ENCODE measurements around the gene VRK2.

The VRK2 gene

GRCh38 chr2:58044145-58044544 is 2.5 kb upstream of the VRK2 start:
- TF ChIP-seq GATA3 (IDR thresholded peaks at IDR 0.05; ENCODE audit: low read depth, low read length), result no peak
- no peak for TF ChIP-seq GATA2 (IDR thresholded peaks at IDR 0.05; ENCODE audit: low read depth, low read length)

- TF ChIP-seq GATA3 (IDR thresholded peaks at IDR 0.05; ENCODE audit: low read depth, low read length) (no peak), GATA2 (IDR thresholded peaks at IDR 0.05; ENCODE audit: low read depth, low read length) (no peak)
These were observed 849 bp upstream of the VRK2 start for GRCh38 chr2:58045580-58046334.

- TF ChIP-seq GATA3 (IDR thresholded peaks at IDR 0.05; ENCODE audit: low read depth, low read length), result no peak
- no peak for TF ChIP-seq GATA2 (IDR thresholded peaks at IDR 0.05; ENCODE audit: low read depth, low read length)
These were observed 346 bp upstream of the VRK2 start for GRCh38 chr2:58046335-58046584.

- TF ChIP-seq GATA2 (IDR thresholded peaks at IDR 0.05; ENCODE audit: low read depth, low read length) (no peak), GATA3 (IDR thresholded peaks at IDR 0.05; ENCODE audit: low read depth, low read length) (no peak)
These were observed 848 bp downstream of the VRK2 start for GRCh38 chr2:58047373-58047935.

- TF ChIP-seq GATA3 (IDR thresholded peaks at IDR 0.05; ENCODE audit: low read depth, low read length) (no peak), GATA2 (IDR thresholded peaks at IDR 0.05; ENCODE audit: low read depth, low read length) (no peak)
These were observed 1.4 kb downstream of the VRK2 start for GRCh38 chr2:58047961-58048360.

- TF ChIP-seq GATA3 (IDR thresholded peaks at IDR 0.05; ENCODE audit: low read depth, low read length) (no peak), GATA2 (IDR thresholded peaks at IDR 0.05; ENCODE audit: low read depth, low read length) (no peak)
These were observed 4.8 kb downstream of the VRK2 start for GRCh38 chr2:58051445-58051844.

GRCh38 chr2:58052978-58053377 is 6.4 kb downstream of the VRK2 start:
- TF ChIP-seq GATA2 (IDR thresholded peaks at IDR 0.05; ENCODE audit: low read depth, low read length) (no peak), GATA3 (IDR thresholded peaks at IDR 0.05; ENCODE audit: low read depth, low read length) (no peak)

- TF ChIP-seq GATA2 (IDR thresholded peaks at IDR 0.05; ENCODE audit: low read depth, low read length) (no peak), GATA3 (IDR thresholded peaks at IDR 0.05; ENCODE audit: low read depth, low read length) (no peak)
These were observed 7.7 kb downstream of the VRK2 start for GRCh38 chr2:58054264-58054663.

GRCh38 chr2:58055033-58055786 is 8.6 kb downstream of the VRK2 start:
- no peak for TF ChIP-seq GATA3 (IDR thresholded peaks at IDR 0.05; ENCODE audit: low read depth, low read length)
- TF ChIP-seq GATA2 (IDR thresholded peaks at IDR 0.05; ENCODE audit: low read depth, low read length), result no peak

GRCh38 chr2:58056192-58056916 is 9.7 kb downstream of the VRK2 start:
- TF ChIP-seq GATA3 (IDR thresholded peaks at IDR 0.05; ENCODE audit: low read depth, low read length) (no peak), GATA2 (IDR thresholded peaks at IDR 0.05; ENCODE audit: low read depth, low read length) (no peak)

GRCh38 chr2:58057707-58058530 is 11.3 kb downstream of the VRK2 start:
- no peak for TF ChIP-seq GATA2 (IDR thresholded peaks at IDR 0.05; ENCODE audit: low read depth, low read length)
- no peak for TF ChIP-seq GATA3 (IDR thresholded peaks at IDR 0.05; ENCODE audit: low read depth, low read length)

- no peak for TF ChIP-seq GATA2 (IDR thresholded peaks at IDR 0.05; ENCODE audit: low read depth, low read length)
- no peak for TF ChIP-seq GATA3 (IDR thresholded peaks at IDR 0.05; ENCODE audit: low read depth, low read length)
These were observed 17.0 kb downstream of the VRK2 start for GRCh38 chr2:58063641-58064040.

- TF ChIP-seq GATA3 (IDR thresholded peaks at IDR 0.05; ENCODE audit: low read depth, low read length) (no peak), GATA2 (IDR thresholded peaks at IDR 0.05; ENCODE audit: low read depth, low read length) (no peak)
These were observed 17.5 kb downstream of the VRK2 start for GRCh38 chr2:58064086-58064485.

GRCh38 chr2:58065248-58065647 is 18.6 kb downstream of the VRK2 start:
- no peak for TF ChIP-seq GATA2 (IDR thresholded peaks at IDR 0.05; ENCODE audit: low read depth, low read length)
- TF ChIP-seq GATA3 (IDR thresholded peaks at IDR 0.05; ENCODE audit: low read depth, low read length), result no peak
